NCI-H748 (cell line): ENCODE data around the gene NBEAL2.

Experiments used
- DNase-seq: peaks from one replicate; lab custom pipeline; 2025; ENCODE audit not compliant: unreplicated experiment; lab: John Stamatoyannopoulos, UW

Gene NBEAL2

GRCh38 chr3:46986782-46987310 lies 7.4 kb downstream of the NBEAL2 start:
- no peak for DNase-seq

- no peak for DNase-seq
Observed at GRCh38 chr3:46987319-46987742, 7.9 kb downstream of the NBEAL2 start.

- DNase-seq, result no peak
Observed at GRCh38 chr3:46987743-46988401, 8.4 kb downstream of the NBEAL2 start.

- no peak for DNase-seq
Observed at GRCh38 chr3:46988616-46989015, 9.2 kb downstream of the NBEAL2 start.

GRCh38 chr3:46989146-46989810 lies 9.8 kb downstream of the NBEAL2 start:
- DNase-seq, result no peak

GRCh38 chr3:46990573-46991374 lies 11.3 kb downstream of the NBEAL2 start:
- no peak for DNase-seq

GRCh38 chr3:46991406-46992165 lies 12.1 kb downstream of the NBEAL2 start:
- no peak for DNase-seq

GRCh38 chr3:46992231-46992630 lies 12.8 kb downstream of the NBEAL2 start:
- DNase-seq, result no peak

GRCh38 chr3:46993292-46993691 lies 13.8 kb downstream of the NBEAL2 start:
- no peak for DNase-seq

GRCh38 chr3:46993986-46994385 lies 14.5 kb downstream of the NBEAL2 start:
- no peak for DNase-seq

GRCh38 chr3:46994801-46995731 lies 15.6 kb downstream of the NBEAL2 start:
- no peak for DNase-seq

GRCh38 chr3:46995901-46996562 lies 16.6 kb downstream of the NBEAL2 start:
- no peak for DNase-seq

GRCh38 chr3:46996689-46997452 lies 17.4 kb downstream of the NBEAL2 start:
- DNase-seq, result no peak

GRCh38 chr3:46997453-46998091 lies 18.1 kb downstream of the NBEAL2 start:
- DNase-seq, result no peak

- peak; percentile 40 for DNase-seq
Observed at GRCh38 chr3:46998121-46998851, 18.8 kb downstream of the NBEAL2 start.

- DNase-seq, result no peak
Observed at GRCh38 chr3:46998852-46999515, 19.5 kb downstream of the NBEAL2 start.
